LNCaP clone FGC (cell line): Measurements from ENCODE around the gene GPRIN1.

Experiments
- DNase-seq: peaks from one replicate; pipeline ENCODE4 v3.0.0-alpha.2; 2011; ENCODE audit warnings: low read depth
- H3K4me3 ChIP-seq: 2 replicates; pipeline ENCODE4 v1.5.1; 2011; ENCODE audit warnings: mild to moderate bottlenecking, low read depth, low read length, control low read depth
- CTCF ChIP-seq: IDR thresholded peaks from 2 replicates; pipeline ENCODE4 v1.5.1; 2012; ENCODE audit warnings: mild to moderate bottlenecking; ENCODE audit not compliant: control insufficient read depth, insufficient read depth; ENCODE audit errors: extremely low read depth

Gene GPRIN1

GRCh38 chr5:176597417-176598389, 12.3 kb downstream of the GPRIN1 start:
- TF ChIP-seq CTCF: no peak
- no peak for DNase-seq
- H3K4me3 ChIP-seq: no peak overlapping the region

- DNase-seq: no peak
- no peak overlapping the region for H3K4me3 ChIP-seq
- no peak for TF ChIP-seq CTCF
These were observed 13.1 kb downstream of the GPRIN1 start for GRCh38 chr5:176596689-176597416.

GRCh38 chr5:176596069-176596644, 13.8 kb downstream of the GPRIN1 start:
- DNase-seq: no peak
- TF ChIP-seq CTCF: no peak
- no peak overlapping the region for H3K4me3 ChIP-seq

GRCh38 chr5:176595386-176595943, 14.5 kb downstream of the GPRIN1 start:
- DNase-seq: no peak
- TF ChIP-seq CTCF: no peak
- no peak overlapping the region for H3K4me3 ChIP-seq

- TF ChIP-seq CTCF: no peak
- no peak for DNase-seq
- no peak overlapping the region for H3K4me3 ChIP-seq
These were observed 15.4 kb downstream of the GPRIN1 start for GRCh38 chr5:176594554-176594953.

- no peak overlapping the region for H3K4me3 ChIP-seq
- no peak for TF ChIP-seq CTCF
- no peak for DNase-seq
These were observed 16.6 kb downstream of the GPRIN1 start for GRCh38 chr5:176593273-176593869.
